HL-60/S4 treated with retinoic acid at 250 ng/mL for 4 days and 3 days (cell line): ENCODE measurements around the gene LCE2D.

Source experiments
- in situ Hi-C: fragments of 300-500 bp; cut with MboI; formaldehyde crosslinking; loops from 2 replicates; pipeline ENCODE4 v1.7.0; 2022; ENCODE audit warnings: low sequenced_read_pairs

The LCE2D gene

GRCh38 chr1:152697701-152698600, 34.8 kb downstream of the LCE2D start, which contains the start of gene LCE2A:
LCE2A (plus strand) TSS chr1:152698345; CDS start chr1:152698902, 557 bp downstream.
- in situ Hi-C loops, result no loop called here

GRCh38 chr1:152699746-152700145, 36.6 kb downstream of the LCE2D start:
- in situ Hi-C loops, result no loop called here

- in situ Hi-C loops, result no loop called here
Observed at GRCh38 chr1:152707860-152708259, 44.7 kb downstream of the LCE2D start, which contains the start of gene LCE4A. LCE4A (plus strand) TSS chr1:152708160; CDS start chr1:152709076, 916 bp downstream.
